ENCODE measurements around the gene PCDHA3.

GRCh38 chr5:140828362-140828737, 27.5 kb downstream of the PCDHA3 start:
- no peak for TF ChIP-seq CTCF (IDR thresholded peaks at IDR 0.05)
- no peak for TF ChIP-seq POLR2A (IDR thresholded peaks at IDR 0.05)

All from lower leg skin (tissue), 3 donors.